Mammary epithelial cell (primary cell): ENCODE data around the gene EP400.

Experiments used
- EZH2 ChIP-seq: IDR thresholded peaks from 2 replicates; pipeline ENCODE4 v1.6.1; 2012; ENCODE audit warnings: low read length, inconsistent platforms, borderline replicate concordance
- TF ChIP-seq, protein P1 (sequence below), 2 donors: IDR thresholded peaks in 1 of 2; conservative IDR thresholded peaks in 1 of 2; 2 replicates each; pipeline ENCODE4 v1.5.1; 2011 to 2012; ENCODE audit warnings: inconsistent platforms in 2 of 2, low read length in 2 of 2, mild to moderate bottlenecking in 2 of 2, control low read depth in 1 of 2, low read depth in 1 of 2; ENCODE audit not compliant: insufficient read depth in 1 of 2; ENCODE audit errors: extremely low read depth in 1 of 2

GRCh38 chr12:132023658-132024057, 73.9 kb downstream of the EP400 start:
- TF ChIP-seq, protein P1, sequence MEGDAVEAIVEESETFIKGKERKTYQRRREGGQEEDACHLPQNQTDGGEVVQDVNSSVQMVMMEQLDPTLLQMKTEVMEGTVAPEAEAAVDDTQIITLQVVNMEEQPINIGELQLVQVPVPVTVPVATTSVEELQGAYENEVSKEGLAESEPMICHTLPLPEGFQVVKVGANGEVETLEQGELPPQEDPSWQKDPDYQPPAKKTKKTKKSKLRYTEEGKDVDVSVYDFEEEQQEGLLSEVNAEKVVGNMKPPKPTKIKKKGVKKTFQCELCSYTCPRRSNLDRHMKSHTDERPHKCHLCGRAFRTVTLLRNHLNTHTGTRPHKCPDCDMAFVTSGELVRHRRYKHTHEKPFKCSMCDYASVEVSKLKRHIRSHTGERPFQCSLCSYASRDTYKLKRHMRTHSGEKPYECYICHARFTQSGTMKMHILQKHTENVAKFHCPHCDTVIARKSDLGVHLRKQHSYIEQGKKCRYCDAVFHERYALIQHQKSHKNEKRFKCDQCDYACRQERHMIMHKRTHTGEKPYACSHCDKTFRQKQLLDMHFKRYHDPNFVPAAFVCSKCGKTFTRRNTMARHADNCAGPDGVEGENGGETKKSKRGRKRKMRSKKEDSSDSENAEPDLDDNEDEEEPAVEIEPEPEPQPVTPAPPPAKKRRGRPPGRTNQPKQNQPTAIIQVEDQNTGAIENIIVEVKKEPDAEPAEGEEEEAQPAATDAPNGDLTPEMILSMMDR (conservative IDR thresholded peaks at IDR 0.05 in 1 of 2, IDR thresholded peaks at IDR 0.05 in 1 of 2; ENCODE audit: extremely low read depth in 1 of 2, insufficient read depth in 1 of 2, low read depth in 1 of 2, low read length in 2 of 2) = no peak
- TF ChIP-seq EZH2 = no peak
